Esophagus squamous epithelium (tissue), 4 donors: ENCODE measurements around the gene PTPRO.

ENCODE experiments used
- CTCF ChIP-seq, 6 experiments: fragments of 450-650 bp in 4 of 6; fragments of 200-600 bp in 2 of 6; sonication (generic) in 2 of 6; IDR thresholded peaks; one replicate each; pipeline ENCODE4 v1.5.1; 2016 to 2019; ENCODE audit warnings: antibody characterized with exemption in 6 of 6, mild to moderate bottlenecking in 4 of 6, moderate library complexity in 4 of 6
- POLR2A ChIP-seq, 4 donors: fragments of 450-650 bp; IDR thresholded peaks; one replicate each; pipeline ENCODE4 v1.6.1; 2017; ENCODE audit warnings: antibody characterized with exemption in 4 of 4, mild to moderate bottlenecking in 4 of 4, moderate library complexity in 3 of 4

GRCh38 chr12:15335959-15336358 lies 13.7 kb downstream of the PTPRO start:
- TF ChIP-seq CTCF (IDR thresholded peaks at IDR 0.05), result no peak
- TF ChIP-seq POLR2A (IDR thresholded peaks at IDR 0.05), result no peak
